IPS-NIHi7 (cell line): ENCODE measurements around the gene RBFA.

Experiments used
- DNase-seq: peaks from one replicate; pipeline ENCODE4 v3.0.0; 2012; ENCODE audit warnings: mixed read lengths; ENCODE audit errors: extremely low spot score

Gene RBFA

DNA sequence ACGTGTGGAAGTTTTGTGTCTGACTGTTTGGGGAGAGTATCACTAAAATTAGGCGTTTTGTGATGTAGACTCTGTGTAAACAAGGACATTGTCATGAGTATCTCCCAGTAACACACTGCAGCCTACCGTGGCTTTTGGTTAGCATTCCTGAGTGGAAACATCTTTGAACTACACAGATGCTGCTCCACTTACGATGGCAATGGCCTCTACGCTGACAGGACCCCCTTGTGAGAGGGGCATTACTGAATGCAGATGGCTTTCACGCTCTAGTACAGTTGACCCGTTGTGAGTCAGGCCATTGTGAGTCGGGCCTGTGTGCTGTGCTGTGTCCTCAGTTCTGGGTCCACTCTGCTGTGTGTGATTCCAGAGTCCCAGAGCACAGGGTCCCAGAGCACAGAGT, 40.5 kb downstream of the RBFA start:
- DNase-seq, result no peak

DNA sequence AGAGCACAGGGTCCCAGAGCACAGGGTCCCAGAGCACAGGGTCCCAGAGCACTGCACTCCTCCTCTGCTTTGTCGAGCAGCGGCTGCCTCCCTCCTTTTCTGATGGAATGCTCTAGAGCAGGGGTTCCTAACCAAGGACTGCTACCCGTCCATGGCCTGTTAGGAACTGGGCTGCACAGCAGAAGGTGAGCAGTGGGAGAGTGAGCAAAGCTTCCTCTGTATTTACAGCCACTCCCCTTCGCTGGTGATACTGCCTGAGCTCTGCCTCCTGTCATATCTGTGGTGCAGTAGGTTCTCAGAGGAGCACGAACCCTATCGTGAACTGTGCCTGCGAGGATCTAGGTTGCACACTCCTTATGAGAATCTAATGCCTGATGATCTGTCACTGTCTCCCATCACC, 41.7 kb downstream of the RBFA start:
- DNase-seq, result no peak

DNA sequence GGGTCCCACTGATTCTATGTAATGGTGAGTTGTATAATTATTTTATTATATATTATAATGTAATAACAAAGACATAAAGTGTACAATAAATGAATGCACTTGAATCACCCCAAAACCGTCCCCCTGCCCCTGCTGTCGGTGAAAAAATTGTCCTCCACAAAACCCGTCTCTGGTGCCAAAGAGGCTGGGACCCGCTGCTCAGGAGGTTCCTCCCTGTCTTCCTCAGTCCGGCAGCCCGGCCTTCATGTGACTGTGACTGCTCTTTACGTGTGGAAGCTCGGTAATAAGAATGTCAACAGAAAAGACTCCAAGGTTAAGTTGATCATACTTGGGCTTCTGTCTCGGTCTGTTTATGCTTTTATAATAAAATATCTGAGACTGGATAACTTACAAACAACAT, 42.1 kb downstream of the RBFA start:
- no peak for DNase-seq

DNA sequence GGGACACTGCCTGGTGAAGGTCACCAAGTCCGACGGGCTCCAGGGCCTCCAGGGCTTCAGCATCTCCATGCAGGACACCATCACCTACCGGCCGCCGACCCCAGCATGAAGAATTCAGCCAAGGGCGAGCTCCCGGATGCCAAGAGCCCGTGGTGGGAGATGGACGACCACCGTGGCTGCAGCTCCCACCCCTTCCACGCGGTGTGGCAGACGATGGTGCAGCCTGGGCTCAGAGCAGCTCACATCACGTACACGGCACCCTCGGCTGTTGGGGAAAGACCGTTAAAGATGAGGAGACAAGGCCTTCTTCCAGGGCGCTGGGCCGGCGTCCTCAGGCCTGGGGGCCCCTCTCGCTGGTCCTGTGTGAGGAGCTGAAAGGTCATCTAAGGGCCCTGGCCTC, 43.6 kb downstream of the RBFA start:
- DNase-seq, result no peak
